HG03520 (cell line): Measurements from ENCODE around the gene NOTCH2.
"Not testable (repeated sequence)": the region's sequence is repeated elsewhere in the genome, so short reads cannot be mapped to it uniquely, and the experiment has no call there.

ENCODE experiments used
- ATAC-seq: cut with Tn5 transposase; IDR thresholded peaks from one replicate; pipeline ENCODE4 v1.9.1; 2021; ENCODE audit warnings: mild to moderate bottlenecking, moderate library complexity; ENCODE audit not compliant: unreplicated experiment

NOTCH2 gene

DNA sequence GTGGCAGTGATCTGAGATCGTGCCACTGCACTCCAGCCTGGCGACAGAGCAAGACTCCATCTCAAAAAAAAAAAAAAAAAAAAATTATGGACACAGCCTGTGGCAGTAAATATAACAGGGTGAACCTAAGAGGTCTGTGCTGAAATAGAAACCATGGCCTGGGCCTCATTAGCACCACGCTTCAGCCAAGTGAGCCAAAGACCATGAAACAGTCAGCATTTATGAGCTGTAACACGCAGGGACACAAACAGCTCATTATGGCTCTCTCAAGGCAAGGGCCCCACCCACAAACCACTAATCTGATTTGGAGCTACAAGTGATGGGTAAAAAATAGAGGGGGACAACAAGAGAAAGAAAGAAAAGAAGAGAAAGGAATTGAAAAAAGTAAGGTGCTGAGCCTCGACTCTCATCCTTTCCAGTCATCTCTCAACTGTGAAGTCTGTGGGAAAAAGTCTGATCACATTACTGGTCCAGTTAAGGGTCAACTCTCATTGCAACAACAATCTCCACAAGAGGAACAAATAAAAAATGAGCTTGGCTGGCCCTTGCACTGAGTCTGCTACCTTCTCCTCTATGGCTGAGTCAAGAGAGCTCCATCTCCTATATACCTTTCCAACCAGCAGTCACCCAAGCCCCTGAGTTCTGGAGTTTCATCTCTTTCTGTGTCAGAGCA, 93.7 kb downstream of the NOTCH2 start:
- not testable (repeated sequence) for ATAC-seq

DNA sequence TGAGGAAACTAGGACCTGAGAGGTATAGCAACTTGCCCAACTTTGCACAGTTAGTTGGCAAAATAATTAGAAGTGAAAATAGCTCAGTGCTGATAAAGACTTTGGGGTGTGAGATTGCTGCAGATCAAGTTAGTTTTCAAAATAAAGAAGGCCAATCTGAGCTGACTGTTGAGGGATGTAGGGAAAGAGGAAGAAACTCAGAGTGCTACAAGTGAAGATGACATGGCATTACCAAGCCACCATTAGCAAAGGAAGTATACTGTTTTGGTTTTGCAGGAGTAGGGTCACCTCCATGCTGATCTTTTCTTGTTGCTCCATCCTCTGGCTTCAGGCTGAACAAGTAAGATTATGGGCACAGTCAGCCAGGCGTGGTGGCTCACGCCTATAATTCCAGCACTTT, 94.5 kb downstream of the NOTCH2 start:
- no peak for ATAC-seq

DNA sequence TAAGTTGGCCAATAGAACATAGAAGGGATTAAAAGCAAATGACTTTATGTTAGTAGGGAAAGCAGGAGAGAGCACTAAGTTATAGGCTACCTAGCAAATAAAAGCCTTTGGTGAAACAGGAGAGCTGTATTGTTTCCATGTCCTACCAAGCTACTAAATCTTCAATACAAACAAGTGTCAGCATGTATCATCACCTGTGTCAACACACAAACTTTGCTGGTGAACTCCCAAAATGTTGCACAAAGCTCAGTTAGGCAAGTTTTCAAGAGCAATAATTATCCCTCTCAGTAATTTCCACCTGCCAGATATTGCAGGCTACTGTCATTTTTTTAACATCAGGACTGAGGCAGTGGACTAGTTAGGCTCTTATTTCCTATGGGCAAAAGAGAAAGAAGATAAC, 95.4 kb downstream of the NOTCH2 start:
- no peak for ATAC-seq

DNA sequence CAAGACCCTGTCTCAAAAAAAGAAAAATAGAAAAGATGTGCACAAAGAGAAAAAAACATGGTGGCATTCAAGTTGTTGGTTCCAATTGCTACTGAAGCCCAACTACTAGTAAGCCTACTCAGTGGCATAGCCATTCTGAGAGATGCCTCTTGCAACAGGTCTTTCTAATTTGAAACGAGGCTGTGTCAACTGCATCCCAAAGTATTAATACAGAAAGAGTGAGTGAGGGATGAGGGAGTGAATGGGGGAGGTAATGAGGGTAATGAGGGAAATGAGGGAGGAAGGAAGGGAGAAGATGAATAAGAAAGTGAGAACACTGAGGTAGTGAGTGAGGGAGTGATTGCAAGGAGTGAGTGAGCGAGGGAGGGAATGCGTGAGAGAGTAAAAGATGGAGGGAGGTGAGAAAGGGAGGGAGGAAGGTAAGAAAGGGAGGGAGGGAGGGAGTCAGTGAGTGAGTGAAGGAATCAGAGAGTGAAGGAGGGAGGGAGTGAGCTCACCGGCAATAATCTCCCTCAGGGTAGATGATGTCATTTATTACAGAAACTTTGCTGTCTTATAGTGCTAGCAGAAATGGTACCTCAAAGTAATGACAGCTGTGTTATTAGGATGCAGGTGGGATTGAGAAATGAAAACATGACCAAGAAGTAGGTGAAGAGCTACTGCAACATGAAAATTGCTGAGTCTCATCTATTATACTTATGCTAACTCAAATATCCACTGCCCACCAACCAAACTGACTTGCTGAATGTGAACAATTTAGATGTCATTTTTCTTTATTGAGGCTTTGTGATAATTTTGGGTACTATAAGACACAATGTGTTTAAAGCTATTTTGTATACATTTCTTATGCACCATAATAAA, 97.5 kb downstream of the NOTCH2 start:
- no peak for ATAC-seq

DNA sequence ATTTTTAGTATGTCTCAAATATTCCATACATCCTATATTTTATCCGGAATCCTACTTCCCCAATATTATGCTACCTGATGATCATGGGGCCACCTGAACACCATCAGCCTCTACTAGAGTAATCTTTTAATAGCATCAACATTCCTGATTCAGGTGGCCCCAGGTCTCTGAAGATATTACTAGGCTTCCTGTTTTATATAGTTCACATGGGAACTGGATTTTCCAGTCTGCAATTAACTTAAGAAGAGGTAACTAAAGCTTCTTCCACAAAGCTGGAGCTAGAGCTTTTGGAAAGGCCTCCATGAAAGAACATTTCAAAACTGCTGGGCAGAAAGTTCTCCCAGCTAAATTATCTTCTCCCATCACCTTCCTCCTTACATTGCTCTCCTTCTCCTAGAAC, 100.9 kb downstream of the NOTCH2 start:
- no peak for ATAC-seq

DNA sequence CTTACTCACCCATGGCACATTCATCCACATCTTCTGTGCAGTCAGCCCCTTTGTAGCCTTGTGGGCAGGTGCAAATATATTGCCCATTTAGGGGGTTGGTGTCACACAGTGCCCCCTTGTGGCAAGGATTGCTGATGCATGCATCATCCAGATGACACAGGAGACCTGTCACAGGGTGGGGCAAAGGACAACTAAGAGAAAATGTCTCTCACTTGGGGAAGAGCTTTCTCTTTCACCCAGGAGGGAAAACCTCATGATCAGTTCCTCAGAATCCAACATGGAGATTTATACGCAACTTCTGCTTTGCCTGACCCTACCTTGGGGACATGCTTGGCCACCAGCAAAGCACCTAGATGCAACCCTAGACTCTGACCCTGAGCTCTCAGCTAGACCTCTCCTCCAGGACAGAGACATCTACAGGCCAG, 101.4 kb downstream of the NOTCH2 start:
- peak; percentile 72 for ATAC-seq

DNA sequence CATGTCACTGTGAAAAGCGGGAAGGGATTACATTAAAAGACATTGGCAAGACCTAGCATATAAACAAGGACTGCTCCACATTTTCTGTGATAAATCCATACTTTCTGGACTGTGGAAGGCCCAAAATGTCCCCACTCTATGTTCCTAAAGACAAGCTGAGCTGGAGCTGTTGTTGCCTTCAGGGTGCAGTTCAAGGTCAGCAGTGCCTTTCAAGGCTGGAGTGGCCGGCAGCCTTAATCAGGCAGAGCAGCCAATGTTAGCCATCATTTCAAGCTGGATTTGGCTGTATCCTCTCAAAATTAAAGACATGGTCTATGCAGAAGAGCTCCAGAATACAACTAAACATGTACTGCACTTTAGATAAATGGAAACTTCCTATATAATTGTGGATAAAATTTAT, 102.8 kb downstream of the NOTCH2 start:
- no peak for ATAC-seq

DNA sequence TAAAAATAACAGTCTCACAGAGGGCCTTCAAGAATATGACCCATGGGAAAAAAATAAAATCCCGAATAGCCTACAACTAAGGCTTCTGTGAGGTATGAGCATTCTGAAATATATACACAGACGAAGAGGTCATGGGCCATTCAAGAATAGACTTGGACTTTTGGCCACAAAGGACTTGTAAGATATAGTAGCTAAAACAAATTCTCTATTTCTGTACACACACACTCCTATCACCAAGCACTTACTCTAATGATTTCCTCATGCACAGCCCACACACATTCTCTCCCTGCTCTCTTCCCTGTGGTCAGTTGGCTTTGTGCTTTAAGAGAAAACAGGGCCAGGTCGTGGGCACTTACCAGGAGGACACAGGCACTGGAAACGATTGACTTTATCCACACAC, 103.4 kb downstream of the NOTCH2 start:
- no peak for ATAC-seq

DNA sequence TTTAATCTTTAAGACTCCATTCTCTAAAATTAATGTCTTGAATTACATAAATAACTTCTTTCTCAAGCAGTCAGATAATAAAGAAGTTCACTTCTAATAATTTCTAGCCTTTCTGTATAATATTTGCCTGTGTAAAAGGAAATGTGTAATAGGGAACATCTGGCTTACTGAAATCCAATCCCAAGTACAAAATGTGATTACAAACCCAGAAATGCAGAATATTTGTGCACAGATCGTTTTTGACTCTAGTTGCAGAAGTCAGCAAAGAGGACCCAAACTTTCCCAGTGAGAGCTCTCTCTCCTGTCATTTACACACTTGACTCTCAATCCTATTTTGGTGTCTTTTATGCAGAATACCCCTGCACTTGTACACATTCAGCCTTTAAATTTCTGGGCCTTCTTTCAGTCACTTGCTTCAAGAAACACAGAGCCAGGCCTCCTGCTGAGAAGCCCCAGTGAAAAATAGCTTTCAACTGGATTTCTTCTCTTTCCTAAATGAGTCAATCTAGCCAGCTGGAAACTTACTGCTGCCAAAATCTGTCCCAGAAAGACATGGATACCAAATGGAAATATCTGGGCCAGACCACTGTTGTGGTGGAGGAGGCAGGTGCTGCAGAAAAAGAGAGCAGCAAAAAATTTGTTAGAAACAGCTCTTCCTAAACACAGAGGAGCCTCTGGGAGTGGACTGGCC, 104.6 kb downstream of the NOTCH2 start:
- ATAC-seq = no peak

DNA sequence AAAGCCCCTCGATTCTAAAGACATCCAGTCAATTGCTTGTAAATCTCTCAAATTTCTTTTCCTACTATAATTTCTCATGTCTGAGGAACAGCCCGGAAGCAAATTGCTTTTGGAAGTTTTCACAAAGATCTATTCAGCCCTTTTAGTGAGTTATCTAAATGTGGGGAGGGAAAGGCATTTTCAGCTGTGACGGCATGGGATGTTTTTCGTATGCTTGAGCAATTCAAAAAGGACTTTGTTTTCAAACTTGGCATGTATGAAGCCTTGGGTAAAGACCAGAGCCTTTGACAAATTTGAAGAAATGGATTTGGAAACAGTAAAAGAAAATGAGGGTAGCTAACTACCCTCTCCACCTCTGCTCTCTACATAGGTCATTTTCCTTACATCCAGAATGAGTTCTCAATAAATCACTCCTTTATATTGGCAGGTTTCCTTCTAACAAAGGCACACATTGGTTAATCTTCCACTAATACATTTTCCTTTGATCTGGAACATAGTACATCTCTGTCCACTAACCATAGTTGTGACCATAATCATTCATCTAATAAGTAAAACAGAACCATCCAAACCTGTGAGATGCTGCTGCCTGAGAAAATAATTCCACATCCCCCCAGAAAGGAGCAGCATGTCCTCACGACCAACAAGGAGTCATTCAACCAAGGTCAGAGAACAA, 107.0 kb downstream of the NOTCH2 start:
- ATAC-seq = no peak

DNA sequence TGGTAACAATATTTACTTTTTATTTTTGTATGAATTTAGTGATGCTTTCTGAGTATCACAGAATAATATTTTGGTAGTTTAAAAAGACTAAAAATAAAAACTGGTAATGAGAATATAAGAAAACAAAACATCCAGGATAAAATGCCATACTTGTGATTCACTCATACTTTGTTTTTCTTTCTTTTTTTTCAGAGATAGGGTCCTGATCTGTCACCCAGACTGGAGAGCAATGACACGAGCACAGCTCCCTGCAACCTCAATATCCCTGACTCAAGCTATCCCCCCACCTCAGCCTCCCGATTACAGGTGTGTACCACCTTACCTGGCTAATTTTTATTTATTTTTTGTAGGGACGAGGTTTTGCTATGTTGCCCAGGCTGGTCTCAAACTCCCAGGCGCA, 109.0 kb downstream of the NOTCH2 start:
- no peak for ATAC-seq

DNA sequence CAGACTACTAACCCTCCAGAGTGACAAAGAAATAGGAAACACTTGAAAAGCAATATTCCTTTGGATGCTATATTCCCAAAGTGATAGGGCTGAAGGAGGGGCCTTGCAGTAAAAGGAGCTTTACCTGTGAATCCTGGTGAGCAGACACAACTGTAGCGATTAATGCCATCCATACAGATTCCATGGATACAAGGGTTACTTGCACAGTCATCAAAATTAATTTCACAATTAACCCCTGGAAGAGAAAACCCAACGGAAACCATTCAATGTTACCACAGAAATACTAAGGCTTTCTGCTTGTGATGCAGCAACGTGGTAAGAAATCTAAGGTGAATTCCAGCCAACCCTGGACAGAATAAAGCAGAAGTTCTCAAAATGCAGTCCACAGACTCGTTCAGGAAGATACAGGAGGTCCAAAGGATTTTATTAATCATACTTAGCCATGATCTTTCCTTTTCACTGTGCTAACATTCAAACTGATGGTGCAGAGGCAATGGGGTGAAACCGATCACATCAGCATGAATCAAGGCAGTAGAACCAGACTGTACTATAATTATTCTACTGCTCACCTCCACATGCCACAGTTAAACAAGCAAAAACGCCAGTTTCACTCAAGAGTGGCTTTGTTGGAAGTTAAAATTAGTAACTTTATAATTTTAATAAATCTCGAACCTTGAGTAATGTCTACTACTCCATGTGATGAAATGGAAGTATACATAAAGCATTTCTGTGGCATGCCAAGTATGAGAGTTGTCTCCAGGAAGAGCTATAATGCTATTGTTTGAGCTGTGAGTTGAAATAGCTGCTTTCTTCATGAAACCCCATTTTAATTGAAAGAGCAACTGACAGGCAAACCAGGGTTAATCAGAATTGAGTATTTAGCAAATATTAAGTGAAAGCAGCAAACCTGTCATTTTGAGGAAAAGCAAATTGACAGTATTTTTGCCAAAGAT, 109.9 kb downstream of the NOTCH2 start:
- ATAC-seq = no peak

DNA sequence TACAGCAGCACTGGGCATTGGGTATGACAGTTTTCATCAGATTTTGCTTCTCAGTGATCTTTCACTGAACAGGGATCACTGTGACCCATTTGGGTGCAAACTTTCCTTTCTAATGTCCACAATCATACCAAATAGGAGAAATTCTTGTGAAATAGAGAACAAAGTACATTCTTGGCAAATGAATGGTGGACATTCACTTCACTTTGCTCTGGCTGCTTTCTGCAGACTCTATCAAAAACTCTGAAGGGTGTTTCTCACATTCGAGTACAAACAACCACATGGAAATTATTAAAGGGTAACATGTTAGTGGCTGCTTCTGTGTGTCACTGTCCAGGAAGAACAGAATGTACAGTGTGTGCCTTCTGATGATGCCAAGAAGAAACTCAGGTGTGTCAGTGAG, 111.2 kb downstream of the NOTCH2 start:
- no peak for ATAC-seq

DNA sequence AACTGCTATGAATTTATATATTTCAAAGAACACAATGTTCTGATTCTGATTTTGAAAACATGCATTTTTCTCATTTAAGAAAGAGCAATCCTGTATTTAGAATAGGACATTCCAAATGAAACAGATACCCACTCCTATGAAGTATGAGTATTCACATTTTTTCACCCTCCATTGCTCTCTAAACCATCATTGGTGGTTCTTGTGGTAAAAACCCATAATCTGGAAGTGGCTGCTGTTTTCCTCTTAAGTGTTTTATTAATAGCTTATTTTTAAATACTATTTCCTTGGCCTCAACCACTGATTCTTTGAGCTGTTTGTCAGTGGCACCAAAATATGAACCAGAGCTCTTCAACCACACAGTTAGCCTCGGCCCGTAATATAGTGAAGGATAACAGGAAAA, 113.2 kb downstream of the NOTCH2 start:
- no peak for ATAC-seq

DNA sequence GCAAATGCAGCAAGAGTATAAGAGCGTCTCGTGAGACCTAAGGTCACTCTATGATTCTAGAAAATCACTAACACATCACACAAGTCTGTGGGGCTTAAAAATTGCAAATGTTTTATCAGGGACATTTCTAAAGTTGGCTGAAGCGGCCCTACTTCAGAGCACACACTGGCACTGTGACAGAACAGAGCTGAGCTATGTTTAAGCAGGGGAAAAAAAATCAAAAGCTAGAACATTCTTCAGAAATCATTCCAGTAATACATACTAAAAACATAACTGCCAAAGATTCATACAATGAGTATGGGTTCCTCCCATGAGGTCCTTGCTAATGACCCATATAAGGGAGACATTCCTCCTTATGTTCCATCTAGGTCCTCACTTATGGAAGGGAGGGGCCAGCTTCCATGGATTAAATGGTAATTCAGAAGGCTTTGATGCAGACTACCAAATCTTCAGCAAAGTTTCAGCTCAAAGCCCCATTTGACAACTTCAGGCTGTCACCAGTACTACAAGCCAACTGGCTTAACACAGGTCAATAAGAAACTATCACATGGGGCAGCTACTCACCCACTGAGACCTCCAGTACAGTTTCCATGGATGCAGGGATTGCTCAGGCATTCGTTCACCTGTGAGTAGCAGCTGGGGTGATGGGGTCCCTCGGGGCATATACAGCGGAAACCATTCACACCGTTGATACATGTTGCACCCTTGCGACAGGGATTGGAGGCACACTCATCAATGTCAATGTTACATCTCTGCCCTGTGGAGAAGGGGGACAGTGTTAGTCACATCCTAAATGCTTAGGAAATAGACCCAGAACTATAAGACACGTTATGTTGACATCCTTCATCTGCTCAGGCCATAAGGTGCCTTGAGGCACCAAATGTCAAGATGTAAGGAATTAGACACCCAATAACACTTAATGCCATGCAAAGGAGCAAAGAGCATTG, 114.7 kb downstream of the NOTCH2 start:
- ATAC-seq = no peak

DNA sequence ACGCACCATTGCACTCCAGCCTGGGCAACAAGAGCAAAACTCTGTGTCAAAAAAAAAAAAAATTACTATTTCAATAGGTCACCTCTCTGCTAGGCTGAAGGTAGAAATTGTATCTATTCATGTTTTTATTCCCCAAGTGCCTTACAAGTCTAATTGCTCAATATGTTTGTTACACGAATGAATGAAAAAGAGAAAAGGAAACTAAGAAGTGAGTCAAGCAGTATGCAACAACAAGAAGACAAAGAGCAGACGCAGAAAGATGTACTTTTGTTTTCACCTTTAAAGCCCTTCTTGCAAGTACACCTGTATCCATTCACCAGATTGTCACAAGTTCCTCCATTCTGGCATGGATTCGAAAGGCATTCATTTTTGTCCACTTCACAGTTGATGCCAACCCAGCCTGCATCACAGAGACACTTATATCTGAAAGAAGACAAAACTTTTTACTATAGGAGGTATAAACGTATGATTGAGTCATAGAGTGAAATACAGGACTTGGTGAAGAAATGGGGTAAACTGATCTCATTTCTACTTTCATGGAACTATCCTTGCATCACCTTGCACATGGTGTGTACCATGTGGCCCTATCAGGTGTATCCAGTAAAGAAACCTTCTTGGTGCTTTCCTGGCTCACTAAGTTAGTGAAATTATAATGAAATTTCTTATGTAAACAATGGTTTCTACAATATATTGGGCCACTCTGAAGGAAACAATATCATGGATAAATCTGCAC, 116.0 kb downstream of the NOTCH2 start:
- ATAC-seq = no peak

DNA sequence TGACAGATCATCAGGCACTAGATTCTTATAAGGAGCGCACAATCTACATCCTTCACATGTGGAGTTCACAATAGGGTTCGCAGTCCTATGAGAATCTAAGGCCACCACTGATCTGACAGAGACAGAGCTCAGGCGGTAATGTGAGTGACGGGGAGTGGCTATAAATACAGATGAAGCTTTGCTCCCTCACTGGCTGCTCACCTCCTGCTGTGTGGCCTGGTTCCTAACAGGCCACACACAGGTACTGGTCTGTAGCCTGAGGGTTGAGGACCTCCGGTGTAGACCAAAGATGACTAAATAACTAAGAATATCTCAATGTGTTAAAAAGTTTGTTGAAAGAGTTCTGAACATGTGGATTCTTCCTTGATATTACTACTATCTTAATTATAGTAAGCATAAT, 117.0 kb downstream of the NOTCH2 start:
- ATAC-seq = no peak
